ENCODE data around the gene MRPS6.

DNA sequence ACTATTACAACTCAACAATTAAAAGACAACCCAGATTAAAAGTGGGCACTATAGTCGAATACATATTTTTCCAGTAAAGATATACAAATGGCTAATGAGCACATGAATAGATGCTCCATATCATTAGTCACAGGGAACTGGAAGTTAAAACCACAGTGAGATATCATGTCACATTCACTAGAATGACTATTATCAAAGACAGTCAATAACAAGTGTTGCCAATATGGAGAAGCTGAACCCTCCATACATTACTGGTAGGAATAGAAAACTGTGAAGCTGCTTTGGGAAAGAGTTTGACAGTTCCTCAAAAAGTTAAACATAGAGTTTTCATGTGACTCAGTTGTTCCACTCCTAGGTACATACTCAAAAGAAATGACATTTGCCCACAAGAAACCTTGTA lies 30.6 kb upstream of the MRPS6 start:
- TF ChIP-seq CTCF (optimal IDR thresholded peaks at IDR 0.05 in 1 of 3, IDR thresholded peaks at IDR 0.05 in 1 of 3, conservative IDR thresholded peaks at IDR 0.05 in 1 of 3; ENCODE audit: extremely low read depth in 1 of 3, insufficient read depth in 2 of 3, low read length in 3 of 3) = no peak
- TF ChIP-seq EZH2 (IDR thresholded peaks at IDR 0.05; ENCODE audit: low read length) = no peak

Data from keratinocyte (primary cell).